ENCODE results near the gene ABT1. TPM values are rescaled to one million over a fixed set of nuclear protein-coding genes. Genes with fewer than 3 reads are reported as not detected.

ABT1 gene
- total RNA-seq, 1 experiment from 2014 or later, result 19.5 TPM

GRCh38 chr6:26578741-26579140 is 18.0 kb upstream of the ABT1 start:
- 0 out of 2 replicates have a peak, but pooled peaks cover 6% of the 10 kb centered on the region for H3K4me1 ChIP-seq (replicated peaks; ENCODE audit: insufficient read depth)
- no peaks in the 10 kb centered on the region for H3K9me2 ChIP-seq (ENCODE audit: insufficient read depth)
- no peaks in the 10 kb centered on the region for H4K20me1 ChIP-seq (ENCODE audit: insufficient read depth)
- no peak overlapping the region for H3K27ac ChIP-seq
- no peak overlapping the region for H3K4me3 ChIP-seq
- peaks cover 7% of the 10 kb centered on the region; the same call in 1 of the 2 replicates for H3K9me3 ChIP-seq (ENCODE audit: insufficient read depth, low read depth)
- ChIA-PET POLR2A (ENCODE audit: unreplicated experiment) (no interaction called here), CTCF (no interaction called here)
- peaks cover 19% of the 10 kb centered on the region; the same call in 1 of the 2 replicates for H3F3A ChIP-seq (ENCODE audit: insufficient read depth, low read depth)
- TF ChIP-seq CTCF (conservative IDR thresholded peaks at IDR 0.05), result no peak
- H3K4me2 ChIP-seq, result no peak overlapping the region
- H3K27me3 ChIP-seq (ENCODE audit: insufficient read depth, low read depth), result no peaks in the 10 kb centered on the region
- no peak overlapping the region for H2AFZ ChIP-seq
- intact Hi-C loops (cut with micrococcal nuclease; ENCODE audit: unreplicated experiment), result loop anchor here (5.0 kb wide), 1 partner anchor 401 kb away; no protein-coding TSS in a partner anchor
- no TSS peak for BruUV-seq (replicated peaks)
- DNase-seq, result no peak
- no peaks in the 10 kb centered on the region for H3K36me3 ChIP-seq (ENCODE audit: low read depth)
- H3K79me2 ChIP-seq (ENCODE audit: low read depth), result no peaks in the 10 kb centered on the region

GRCh38 chr6:26581164-26581915 is 15.4 kb upstream of the ABT1 start:
- H3K9me2 ChIP-seq (ENCODE audit: insufficient read depth), result no peaks in the 10 kb centered on the region; the same call in 1 of the 2 replicates
- H3K27ac ChIP-seq, result no peak overlapping the region
- no peaks in the 10 kb centered on the region for H3K27me3 ChIP-seq (ENCODE audit: insufficient read depth, low read depth)
- H3K4me3 ChIP-seq, result no peak overlapping the region
- DNase-seq, result no peak
- ChIA-PET POLR2A (ENCODE audit: unreplicated experiment) (interaction anchor here (0.6 kb wide), 1 partner anchor 365 kb away, joined by 4 read pairs; a partner anchor contains a TSS), CTCF (interaction anchor here (0.5 kb wide), 1 partner anchor 14 kb away, joined by 3 read pairs; no protein-coding TSS in a partner anchor)
- H3K79me2 ChIP-seq (ENCODE audit: low read depth), result no peaks in the 10 kb centered on the region
- TF ChIP-seq CTCF (conservative IDR thresholded peaks at IDR 0.05) (no peak), EZH2 (IDR thresholded peaks at IDR 0.05; ENCODE audit: low read depth) (no peak)
- no peaks in the 10 kb centered on the region for H4K20me1 ChIP-seq (ENCODE audit: insufficient read depth)
- no peak overlapping the region for H3K4me2 ChIP-seq
- intact Hi-C loops (cut with micrococcal nuclease; ENCODE audit: unreplicated experiment), result no loop called here
- 0 out of 2 replicates have a peak, but pooled peaks cover 4% of the 10 kb centered on the region for H3K4me1 ChIP-seq (replicated peaks; ENCODE audit: insufficient read depth)
- no TSS peak for BruUV-seq (replicated peaks)
- peaks cover 7% of the 10 kb centered on the region; the same call in 1 of the 2 replicates for H3K9me3 ChIP-seq (ENCODE audit: insufficient read depth, low read depth)
- H2AFZ ChIP-seq, result no peak overlapping the region
- peaks cover 6% of the 10 kb centered on the region; the same call in 1 of the 2 replicates for H3F3A ChIP-seq (ENCODE audit: insufficient read depth, low read depth)
- H3K36me3 ChIP-seq (ENCODE audit: low read depth), result no peaks in the 10 kb centered on the region

- Histone ChIP-seq H3K27ac (no peak overlapping the region), H3K9me2 (ENCODE audit: insufficient read depth) (no peaks in the 10 kb centered on the region; the same call in 1 of the 2 replicates), H3K79me2 (ENCODE audit: low read depth) (no peaks in the 10 kb centered on the region), H3K4me2 (no peak overlapping the region), H2AFZ (no peak overlapping the region), H3K4me1 (replicated peaks; ENCODE audit: insufficient read depth) (no peaks in the 10 kb centered on the region), H3K4me3 (no peak overlapping the region), H3K36me3 (ENCODE audit: low read depth) (no peaks in the 10 kb centered on the region), H3F3A (ENCODE audit: insufficient read depth, low read depth) (no peaks in the 10 kb centered on the region), H3K27me3 (ENCODE audit: insufficient read depth, low read depth) (no peaks in the 10 kb centered on the region), H3K9me3 (ENCODE audit: insufficient read depth, low read depth) (no peaks in the 10 kb centered on the region), H4K20me1 (ENCODE audit: insufficient read depth) (no peaks in the 10 kb centered on the region)
- intact Hi-C loops (cut with micrococcal nuclease; ENCODE audit: unreplicated experiment), result no loop called here
- no peak for DNase-seq
- TF ChIP-seq EZH2 (IDR thresholded peaks at IDR 0.05; ENCODE audit: low read depth), result no peak
- no peak for TF ChIP-seq CTCF (conservative IDR thresholded peaks at IDR 0.05)
- CTCF ChIA-PET, result no interaction called here
- POLR2A ChIA-PET (ENCODE audit: unreplicated experiment), result no interaction called here
- BruUV-seq (replicated peaks), result no TSS peak
Observed at GRCh38 chr6:26588965-26589364, 7.8 kb upstream of the ABT1 start.
